Thoracic aorta (tissue), 2 donors: ENCODE measurements around the gene EMSY. TPM values are rescaled to one million over a fixed set of nuclear protein-coding genes. Genes with fewer than 3 reads are reported as not detected.

Experiments
- ATAC-seq: fragments of 150-250 bp; one replicate; pipeline ENCODE4 v1.8.0; 2017; ENCODE audit warnings: low read depth; ENCODE audit not compliant: insufficient number of reproducible peaks, low FRiP score
- DNase-seq: peaks from one replicate; pipeline ENCODE4 v3.0.0-alpha.2; 2020; ENCODE audit warnings: low spot score
- H3K27ac ChIP-seq, 2 donors: fragments of 200-600 bp; sonication (generic); 1 replicate in 1 of 2; 2 replicates in 1 of 2; pipeline ENCODE4 v1.5.1; 2016; ENCODE audit warnings: mild to moderate bottlenecking in 2 of 2, moderate library complexity in 2 of 2
- H3K27me3 ChIP-seq: fragments of 200-600 bp; sonication (generic); replicated peaks from 2 replicates; pipeline ENCODE4 v1.6.0; 2016; ENCODE audit warnings: mild to moderate bottlenecking; ENCODE audit not compliant: insufficient read depth
- H3K36me3 ChIP-seq: fragments of 200-600 bp; sonication (generic); one replicate; pipeline ENCODE4 v1.5.1; 2016
- H3K4me1 ChIP-seq, 2 donors: fragments of 200-600 bp; sonication (generic); 1 replicate in 1 of 2; 2 replicates in 1 of 2; pipeline versions ENCODE4 v1.5.1 to v1.6.0; 2016; ENCODE audit warnings: low read depth in 2 of 2, mild to moderate bottlenecking in 1 of 2; ENCODE audit not compliant: control insufficient read depth in 1 of 2
- H3K4me3 ChIP-seq: fragments of 200-600 bp; sonication (generic); 2 replicates; pipeline ENCODE4 v1.5.1; 2016; ENCODE audit warnings: mild to moderate bottlenecking
- H3K9me3 ChIP-seq: fragments of 200-600 bp; sonication (generic); 2 replicates; pipeline ENCODE4 v1.5.1; 2016
- total RNA-seq, 2 donors: library from RNA; depleted of rRNA; stranded (reverse); fragments of >200 nt; gene quantifications; one replicate each; pipeline versions ENCODE4 v1.1.0 to v1.2.3, GENCODE V29; 2016
- TF ChIP-seq, protein P1 (sequence below): fragments of 200-600 bp; sonication (generic); IDR thresholded peaks from one replicate; pipeline ENCODE4 v1.5.1; 2019; ENCODE audit warnings: antibody characterized with exemption

EMSY gene
- total RNA-seq, 2 donors from 2014 or later, result 53.5 to 73.2 TPM

DNA sequence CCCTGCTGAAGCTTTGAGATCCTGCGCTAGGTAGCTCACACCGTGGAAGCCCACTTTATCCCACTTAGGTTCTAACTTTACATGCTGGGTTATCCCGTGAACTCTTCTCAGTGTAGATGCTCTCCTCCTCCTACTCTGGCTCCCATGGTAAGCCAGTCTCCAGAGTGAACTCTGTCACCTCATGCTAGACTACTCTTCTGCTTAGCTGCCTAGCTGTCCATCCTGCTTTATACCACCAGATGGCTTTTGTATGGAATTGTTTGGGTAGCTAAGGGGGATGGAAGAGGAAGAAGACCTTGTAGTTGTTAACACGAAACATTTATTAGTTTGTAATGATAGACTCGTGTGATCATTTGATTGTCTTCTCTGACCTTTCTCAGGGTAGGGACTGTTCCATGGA lies 46.8 kb downstream of the EMSY start:
- Histone ChIP-seq H3K9me3 (no peaks in the 10 kb centered on the region), H3K4me1 (no peaks in the 10 kb centered on the region), H3K27ac (no peak overlapping the region), H3K36me3 (peaks cover 6% of the 10 kb centered on the region), H3K4me3 (no peak overlapping the region), H3K27me3 (no peaks in the 10 kb centered on the region)
- TF ChIP-seq, protein P1, sequence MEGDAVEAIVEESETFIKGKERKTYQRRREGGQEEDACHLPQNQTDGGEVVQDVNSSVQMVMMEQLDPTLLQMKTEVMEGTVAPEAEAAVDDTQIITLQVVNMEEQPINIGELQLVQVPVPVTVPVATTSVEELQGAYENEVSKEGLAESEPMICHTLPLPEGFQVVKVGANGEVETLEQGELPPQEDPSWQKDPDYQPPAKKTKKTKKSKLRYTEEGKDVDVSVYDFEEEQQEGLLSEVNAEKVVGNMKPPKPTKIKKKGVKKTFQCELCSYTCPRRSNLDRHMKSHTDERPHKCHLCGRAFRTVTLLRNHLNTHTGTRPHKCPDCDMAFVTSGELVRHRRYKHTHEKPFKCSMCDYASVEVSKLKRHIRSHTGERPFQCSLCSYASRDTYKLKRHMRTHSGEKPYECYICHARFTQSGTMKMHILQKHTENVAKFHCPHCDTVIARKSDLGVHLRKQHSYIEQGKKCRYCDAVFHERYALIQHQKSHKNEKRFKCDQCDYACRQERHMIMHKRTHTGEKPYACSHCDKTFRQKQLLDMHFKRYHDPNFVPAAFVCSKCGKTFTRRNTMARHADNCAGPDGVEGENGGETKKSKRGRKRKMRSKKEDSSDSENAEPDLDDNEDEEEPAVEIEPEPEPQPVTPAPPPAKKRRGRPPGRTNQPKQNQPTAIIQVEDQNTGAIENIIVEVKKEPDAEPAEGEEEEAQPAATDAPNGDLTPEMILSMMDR, result no peak
- DNase-seq (no peak), ATAC-seq (no peak)

DNA sequence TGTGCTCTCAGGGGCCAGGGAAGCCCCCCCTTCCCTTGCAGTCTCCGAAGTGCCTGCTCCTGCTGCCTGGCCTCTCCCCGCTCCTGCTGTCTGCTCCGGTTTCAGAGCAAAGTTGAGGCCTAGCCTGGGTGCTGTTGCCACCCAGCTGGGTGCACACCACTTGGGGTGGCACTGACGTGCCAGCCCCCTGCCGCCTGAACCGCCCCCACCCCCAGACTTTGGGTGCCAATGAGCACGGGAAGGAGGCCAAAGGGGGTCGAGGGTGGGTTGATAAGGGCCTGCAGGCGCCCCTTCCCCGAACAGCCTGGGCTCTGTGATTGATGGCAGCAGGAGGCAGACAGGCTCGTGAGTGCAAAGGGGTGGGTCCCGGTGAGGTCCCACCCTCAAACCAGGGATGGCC lies 48.2 kb downstream of the EMSY start:
- TF ChIP-seq, protein P1, result no peak
- no peak for DNase-seq

DNA sequence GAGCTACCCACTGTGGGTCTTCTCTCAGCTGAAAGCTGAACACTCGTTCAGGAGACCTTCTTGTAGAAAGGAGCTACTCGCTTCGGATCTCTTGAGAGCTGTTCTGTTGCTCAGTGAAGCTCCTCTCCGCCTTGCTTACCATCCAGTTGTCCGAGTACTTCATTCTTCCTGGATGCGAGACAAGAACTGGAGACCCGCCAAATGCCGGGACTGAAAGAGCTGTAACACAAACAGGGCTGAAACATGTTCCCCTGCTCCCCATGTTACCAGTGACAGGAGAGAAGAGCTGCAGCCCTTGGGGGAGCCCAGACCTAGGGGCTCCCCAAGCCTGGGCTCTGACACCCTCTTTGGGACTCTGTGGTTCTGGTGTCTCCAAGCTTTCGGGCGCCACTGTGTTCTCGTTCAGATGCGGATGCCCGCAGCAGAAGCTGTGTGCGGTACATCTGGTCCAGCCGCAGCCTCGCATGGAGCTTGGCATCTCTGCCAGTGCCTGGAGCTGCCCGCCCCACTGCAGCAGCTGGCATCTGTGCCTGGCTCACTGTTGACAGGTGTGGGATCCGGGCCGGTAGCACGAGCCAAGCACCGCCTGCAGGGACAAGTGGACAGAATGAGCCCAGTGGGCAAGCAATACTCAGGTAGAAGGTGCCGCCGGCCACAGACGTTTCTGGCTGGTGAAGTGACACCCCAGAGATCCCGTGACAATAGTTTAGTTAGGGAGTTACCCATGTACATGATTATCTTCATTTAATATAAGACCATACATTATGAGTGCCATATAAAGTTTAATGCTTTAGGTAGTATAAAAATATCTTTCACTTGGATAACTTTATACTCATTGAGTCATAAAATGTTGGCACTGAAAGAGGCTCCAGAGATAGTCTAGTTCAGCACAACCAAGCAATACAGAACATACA lies 49.1 kb downstream of the EMSY start:
- H3K9me3 ChIP-seq, result no peaks in the 10 kb centered on the region
- TF ChIP-seq, protein P1, result no peak
- peaks cover 11% of the 10 kb centered on the region for H3K36me3 ChIP-seq
- H3K4me1 ChIP-seq, result no peaks in the 10 kb centered on the region
- H3K4me3 ChIP-seq, result no peak overlapping the region
- DNase-seq (no peak), ATAC-seq (no peak)
- H3K27ac ChIP-seq, result no peak overlapping the region
- no peaks in the 10 kb centered on the region for H3K27me3 ChIP-seq

More for the DNA sequence above, 48.2 kb downstream of the EMSY start:
- H3K9me3 ChIP-seq, result no peaks in the 10 kb centered on the region
- no peak overlapping the region for H3K4me3 ChIP-seq
- H3K27me3 ChIP-seq, result no peaks in the 10 kb centered on the region
- H3K4me1 ChIP-seq, result no peaks in the 10 kb centered on the region
- H3K27ac ChIP-seq, result no peak overlapping the region
- H3K36me3 ChIP-seq, result peaks cover 9% of the 10 kb centered on the region
- ATAC-seq, result no peak

DNA sequence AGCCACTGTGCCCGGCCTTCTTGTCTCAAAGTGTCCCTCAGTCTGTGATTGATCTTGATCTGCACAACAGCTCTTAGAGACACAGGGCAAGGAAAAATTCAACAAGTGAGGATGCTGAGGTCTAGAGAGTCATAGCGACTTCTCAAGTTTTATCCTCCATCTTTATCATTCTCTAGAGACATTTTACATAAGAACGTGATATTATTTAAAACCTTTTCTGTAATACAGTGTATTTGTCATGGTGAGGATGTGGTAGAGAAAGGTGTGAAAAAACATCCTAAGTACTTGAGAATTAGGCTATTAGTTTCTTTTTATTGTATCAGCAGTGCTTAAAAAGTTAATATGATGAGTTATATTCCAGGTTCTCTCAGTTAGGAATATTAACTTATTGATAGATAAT lies 50.2 kb downstream of the EMSY start:
- ATAC-seq, result no peak
- H3K36me3 ChIP-seq, result peaks cover 14% of the 10 kb centered on the region
- TF ChIP-seq, protein P1, result no peak

DNA sequence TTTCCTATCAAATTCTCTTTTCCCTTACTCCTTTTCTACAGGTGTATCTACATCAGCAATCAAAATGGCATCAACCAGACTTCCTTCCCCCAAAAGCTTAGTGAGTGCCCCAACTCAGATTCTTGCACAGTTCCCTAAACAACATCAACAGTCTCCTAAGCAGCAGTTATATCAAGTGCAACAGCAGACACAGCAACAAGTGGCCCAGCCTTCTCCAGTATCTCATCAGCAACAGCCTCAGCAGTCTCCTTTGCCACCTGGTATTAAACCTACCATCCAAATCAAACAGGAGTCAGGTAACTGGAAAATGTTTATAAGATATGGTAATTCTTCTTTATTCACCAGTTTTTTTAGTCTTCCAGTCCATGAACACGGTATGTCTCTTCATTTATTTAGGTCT lies 51.4 kb downstream of the EMSY start:
- H3K4me3 ChIP-seq, result no peak overlapping the region
- no peak overlapping the region for H3K27ac ChIP-seq
- no peak for DNase-seq
- TF ChIP-seq, protein P1, result no peak
- H3K27me3 ChIP-seq, result no peaks in the 10 kb centered on the region
- no peak for ATAC-seq
- peaks cover 19% of the 10 kb centered on the region for H3K36me3 ChIP-seq
- H3K9me3 ChIP-seq, result no peaks in the 10 kb centered on the region
- no peaks in the 10 kb centered on the region for H3K4me1 ChIP-seq

More for the DNA sequence above, 50.2 kb downstream of the EMSY start:
- no peaks in the 10 kb centered on the region for H3K27me3 ChIP-seq
- H3K27ac ChIP-seq, result no peak overlapping the region
- no peak for DNase-seq
- H3K4me3 ChIP-seq, result no peak overlapping the region
- no peaks in the 10 kb centered on the region for H3K4me1 ChIP-seq
- no peaks in the 10 kb centered on the region for H3K9me3 ChIP-seq
